ENCODE data around the gene TUBD1. TPM values are rescaled to one million over a fixed set of nuclear protein-coding genes. Genes with fewer than 3 reads are reported as not detected.

TUBD1 gene
- total RNA-seq, 1 experiment from 2014 or later = 12.6 TPM

GRCh38 chr17:59825533-59826322, 67.0 kb downstream of the TUBD1 start:
- intact Hi-C loops (cut with micrococcal nuclease; ENCODE audit: unreplicated experiment) = no loop called here
- BruUV-seq (replicated peaks) = no TSS peak
- CTCF ChIA-PET = interaction anchor here (0.8 kb wide), 1 partner anchor 72 kb away, joined by 3 read pairs; no protein-coding TSS in a partner anchor
- no peak for DNase-seq
- Mint-ChIP-seq H3K27me3 (ENCODE audit: unreplicated experiment) (no peaks in the 10 kb centered on the region), H3K27ac (ENCODE audit: unreplicated experiment) (peak overlapping the region; percentile 92), H3K4me1 (ENCODE audit: low read depth, unreplicated experiment) (peaks cover 16% of the 10 kb centered on the region), H3K36me3 (ENCODE audit: insufficient read depth, unreplicated experiment) (peaks cover 46% of the 10 kb centered on the region), H3K9me3 (ENCODE audit: low read depth, unreplicated experiment) (no peaks in the 10 kb centered on the region), H3K4me3 (ENCODE audit: low read depth, unreplicated experiment) (peak overlapping the region; percentile 24)
- no peak for TF ChIP-seq CTCF (IDR thresholded peaks at IDR 0.05; ENCODE audit: unreplicated experiment)

- Mint-ChIP-seq H3K27me3 (ENCODE audit: unreplicated experiment) (no peaks in the 10 kb centered on the region), H3K9me3 (ENCODE audit: low read depth, unreplicated experiment) (no peaks in the 10 kb centered on the region), H3K36me3 (ENCODE audit: insufficient read depth, unreplicated experiment) (peaks cover 21% of the 10 kb centered on the region), H3K27ac (ENCODE audit: unreplicated experiment) (peak overlapping the region; percentile 56), H3K4me3 (ENCODE audit: low read depth, unreplicated experiment) (no peak overlapping the region), H3K4me1 (ENCODE audit: low read depth, unreplicated experiment) (peaks cover 25% of the 10 kb centered on the region)
- DNase-seq = no peak
- BruUV-seq (replicated peaks) = no TSS peak
- intact Hi-C loops (cut with micrococcal nuclease; ENCODE audit: unreplicated experiment) = no loop called here
- CTCF ChIA-PET = interaction anchor here (0.6 kb wide), 1 partner anchor 9 kb away, joined by 3 read pairs; no protein-coding TSS in a partner anchor
- TF ChIP-seq CTCF (IDR thresholded peaks at IDR 0.05; ENCODE audit: unreplicated experiment) = no peak
Measured at GRCh38 chr17:59815965-59816364, 76.8 kb downstream of the TUBD1 start.

DNA sequence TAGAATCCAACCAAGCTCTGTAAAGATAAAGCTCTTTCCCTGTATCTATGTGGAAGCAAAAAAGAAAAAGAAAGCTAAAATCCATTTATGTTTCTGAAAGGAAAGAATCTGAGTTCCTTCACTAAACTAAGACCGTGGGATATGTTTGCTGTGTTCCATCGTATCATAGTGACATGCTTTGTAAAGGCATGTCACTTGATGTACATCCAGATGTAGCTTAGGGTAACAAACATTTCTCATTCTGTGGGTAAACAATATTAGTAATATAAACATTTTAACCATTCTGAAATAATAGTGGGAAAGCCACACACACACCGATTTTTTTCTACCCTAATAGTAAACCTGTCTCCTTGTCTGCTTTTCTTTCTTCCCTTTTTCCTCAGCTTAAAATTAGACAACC, 78.1 kb downstream of the TUBD1 start:
- no TSS peak for BruUV-seq (replicated peaks)
- no peak for TF ChIP-seq CTCF (IDR thresholded peaks at IDR 0.05; ENCODE audit: unreplicated experiment)
- CTCF ChIA-PET = no interaction called here
- Mint-ChIP-seq H3K9me3 (ENCODE audit: low read depth, unreplicated experiment) (no peaks in the 10 kb centered on the region), H3K27ac (ENCODE audit: unreplicated experiment) (no peak overlapping the region), H3K4me3 (ENCODE audit: low read depth, unreplicated experiment) (no peak overlapping the region), H3K4me1 (ENCODE audit: low read depth, unreplicated experiment) (peaks cover 19% of the 10 kb centered on the region), H3K27me3 (ENCODE audit: unreplicated experiment) (no peaks in the 10 kb centered on the region), H3K36me3 (ENCODE audit: insufficient read depth, unreplicated experiment) (peaks cover 21% of the 10 kb centered on the region)
- DNase-seq = no peak
- intact Hi-C loops (cut with micrococcal nuclease; ENCODE audit: unreplicated experiment) = no loop called here

DNA sequence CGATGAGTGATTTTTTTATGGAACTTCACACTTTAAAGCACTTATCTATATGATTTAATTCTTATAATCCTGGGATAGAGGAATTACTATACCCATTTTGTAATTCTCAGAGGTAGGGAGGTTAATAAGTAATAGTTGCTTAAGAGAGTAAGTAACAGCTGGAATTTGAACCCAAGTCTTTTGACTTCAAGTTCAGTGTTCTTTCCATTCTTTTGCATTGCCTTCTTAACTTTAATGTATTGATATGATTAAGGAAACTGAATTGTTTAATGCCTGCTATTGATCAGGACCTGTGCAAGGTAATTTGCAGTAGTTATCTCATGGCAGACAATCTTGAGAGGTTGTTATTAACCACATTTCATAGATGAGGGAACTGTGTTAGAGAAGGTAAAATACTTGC, 78.5 kb downstream of the TUBD1 start:
- peaks cover 21% of the 10 kb centered on the region for H3K36me3 Mint-ChIP-seq (ENCODE audit: insufficient read depth, unreplicated experiment)

More for the DNA sequence above, 78.5 kb downstream of the TUBD1 start:
- H3K9me3 Mint-ChIP-seq (ENCODE audit: low read depth, unreplicated experiment) = no peaks in the 10 kb centered on the region
- TF ChIP-seq CTCF (IDR thresholded peaks at IDR 0.05; ENCODE audit: unreplicated experiment) = no peak
- no peaks in the 10 kb centered on the region for H3K27me3 Mint-ChIP-seq (ENCODE audit: unreplicated experiment)
- H3K4me1 Mint-ChIP-seq (ENCODE audit: low read depth, unreplicated experiment) = peaks cover 18% of the 10 kb centered on the region
- no peak overlapping the region for H3K4me3 Mint-ChIP-seq (ENCODE audit: low read depth, unreplicated experiment)
- no TSS peak for BruUV-seq (replicated peaks)
- CTCF ChIA-PET = no interaction called here
- intact Hi-C loops (cut with micrococcal nuclease; ENCODE audit: unreplicated experiment) = no loop called here
- DNase-seq = no peak
- no peak overlapping the region for H3K27ac Mint-ChIP-seq (ENCODE audit: unreplicated experiment)

All from Calu3 (cell line).